ENCODE results near the gene TMEM232.
"Not testable (repeated sequence)": the region's sequence is repeated elsewhere in the genome, so short reads cannot be mapped to it uniquely, and the experiment has no call there.

The TMEM232 gene

GRCh38 chr5:110681953-110682352 lies 44.5 kb downstream of the TMEM232 start:
- no peaks in the 10 kb centered on the region for H3K27me3 ChIP-seq
- H3K27ac ChIP-seq: no peak overlapping the region

GRCh38 chr5:110681109-110681508 lies 45.4 kb downstream of the TMEM232 start:
- no peak overlapping the region for H3K4me3 ChIP-seq (ENCODE audit: low read depth in 1 of 2, low read length in 1 of 2)
- H3K27ac ChIP-seq: no peak overlapping the region
- no peaks in the 10 kb centered on the region for H3K9me3 ChIP-seq
- no peak for TF ChIP-seq CTCF (IDR thresholded peaks at IDR 0.05)
- no peaks in the 10 kb centered on the region for H3K36me3 ChIP-seq
- no peaks in the 10 kb centered on the region for H3K27me3 ChIP-seq
- no peaks in the 10 kb centered on the region for H3K4me1 ChIP-seq (ENCODE audit: control insufficient read depth in 1 of 2, insufficient read depth in 1 of 2, low read depth in 1 of 2, low read length in 1 of 2)

More at GRCh38 chr5:110681953-110682352, 44.5 kb downstream of the TMEM232 start:
- Histone ChIP-seq H3K4me1 (ENCODE audit: control insufficient read depth in 1 of 2, insufficient read depth in 1 of 2, low read depth in 1 of 2, low read length in 1 of 2) (no peaks in the 10 kb centered on the region), H3K9me3 (no peaks in the 10 kb centered on the region), H3K4me3 (ENCODE audit: low read depth in 1 of 2, low read length in 1 of 2) (no peak overlapping the region), H3K36me3 (no peaks in the 10 kb centered on the region)
- no peak for TF ChIP-seq CTCF (IDR thresholded peaks at IDR 0.05)

- not testable (repeated sequence) for H3K27ac ChIP-seq; H3K9me3 ChIP-seq; H3K4me1 ChIP-seq (ENCODE audit: control insufficient read depth in 1 of 2, insufficient read depth in 1 of 2, low read depth in 1 of 2, low read length in 1 of 2); H3K36me3 ChIP-seq; H3K4me3 ChIP-seq (ENCODE audit: low read depth in 1 of 2, low read length in 1 of 2); H3K27me3 ChIP-seq
These were observed 49.9 kb downstream of the TMEM232 start for GRCh38 chr5:110676554-110676953.

- no peaks in the 10 kb centered on the region for H3K9me3 ChIP-seq
- H3K27ac ChIP-seq: no peak overlapping the region
- H3K27me3 ChIP-seq: no peaks in the 10 kb centered on the region
- H3K36me3 ChIP-seq: no peaks in the 10 kb centered on the region
- no peak for TF ChIP-seq CTCF (IDR thresholded peaks at IDR 0.05)
- H3K4me3 ChIP-seq (ENCODE audit: low read depth in 1 of 2, low read length in 1 of 2): no peak overlapping the region
- H3K4me1 ChIP-seq (ENCODE audit: control insufficient read depth in 1 of 2, insufficient read depth in 1 of 2, low read depth in 1 of 2, low read length in 1 of 2): no peaks in the 10 kb centered on the region
These were observed 61.2 kb downstream of the TMEM232 start for GRCh38 chr5:110665184-110665726.

- Histone ChIP-seq H3K27me3 (no peaks in the 10 kb centered on the region), H3K27ac (no peak overlapping the region), H3K4me3 (ENCODE audit: low read depth in 1 of 2, low read length in 1 of 2) (no peak overlapping the region), H3K36me3 (no peaks in the 10 kb centered on the region), H3K4me1 (ENCODE audit: control insufficient read depth in 1 of 2, insufficient read depth in 1 of 2, low read depth in 1 of 2, low read length in 1 of 2) (no peaks in the 10 kb centered on the region), H3K9me3 (no peaks in the 10 kb centered on the region)
- TF ChIP-seq CTCF (IDR thresholded peaks at IDR 0.05): no peak
These were observed 62.9 kb downstream of the TMEM232 start for GRCh38 chr5:110663525-110663924.

GRCh38 chr5:110658006-110658405 lies 68.5 kb downstream of the TMEM232 start:
- Histone ChIP-seq H3K27ac (no peak overlapping the region), H3K4me1 (ENCODE audit: control insufficient read depth in 1 of 2, insufficient read depth in 1 of 2, low read depth in 1 of 2, low read length in 1 of 2) (no peaks in the 10 kb centered on the region), H3K27me3 (no peaks in the 10 kb centered on the region), H3K9me3 (no peaks in the 10 kb centered on the region), H3K4me3 (ENCODE audit: low read depth in 1 of 2, low read length in 1 of 2) (no peak overlapping the region), H3K36me3 (no peaks in the 10 kb centered on the region)
- no peak for TF ChIP-seq CTCF (IDR thresholded peaks at IDR 0.05)
